ENCODE data around the gene ARHGAP20. TPM values are rescaled to one million over a fixed set of nuclear protein-coding genes. Genes with fewer than 3 reads are reported as not detected.

ARHGAP20 gene
- total RNA-seq, 1 experiment from 2014 or later, result 0.04 TPM

DNA sequence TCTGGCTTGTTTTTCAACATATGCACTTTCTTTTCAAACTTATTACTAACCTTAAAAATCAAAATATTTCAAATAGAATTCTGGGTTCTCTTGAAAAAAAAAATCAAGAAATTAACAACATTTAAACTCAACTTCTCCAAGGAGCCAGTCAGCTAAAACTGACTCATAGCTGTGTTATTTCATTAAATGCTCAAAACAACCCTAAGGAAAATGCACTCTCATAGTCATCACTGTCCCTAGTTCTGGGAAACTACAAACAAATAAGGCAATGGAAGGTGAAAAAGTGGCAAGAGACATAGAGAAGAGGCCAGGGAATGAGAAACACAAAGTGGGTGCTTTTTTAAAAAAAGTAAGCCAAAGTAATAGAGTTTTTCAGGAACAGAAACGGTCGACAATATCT is 4.1 kb upstream of the ARHGAP20 start:
- H3K4me2 ChIP-seq (ENCODE audit: insufficient read depth, insufficient read length, low read length), result no peak overlapping the region
- H3K56ac ChIP-seq (ENCODE audit: insufficient read length, low read depth, low read length), result no peak overlapping the region
- Mint-ChIP-seq H3K36me3 (ENCODE audit: insufficient read depth in 1 of 3, low read depth in 3 of 3) (no peaks in the 10 kb centered on the region), H3K4me1 (peaks cover 7% of the 10 kb centered on the region in 2 experiments), H3K4me3 (no peak overlapping the region), H3K9me3 (no peaks in the 10 kb centered on the region), H3K27me3 (ENCODE audit: low read depth) (peaks cover 8% of the 10 kb centered on the region), H3K27ac (no peak overlapping the region)
- H2BK20ac ChIP-seq (ENCODE audit: low read depth, low read length, poor library complexity, severe bottlenecking), result no peak overlapping the region
- H4K20me1 ChIP-seq (ENCODE audit: control insufficient read depth, insufficient read depth, insufficient read length), result no peaks in the 10 kb centered on the region
- no peak overlapping the region for H2BK15ac ChIP-seq (ENCODE audit: low read depth, low read length)
- no peak overlapping the region for H2AK5ac ChIP-seq (ENCODE audit: insufficient read length, low read length)
- H3K27me3 ChIP-seq (ENCODE audit: insufficient read depth, low read length), result peaks cover 17% of the 10 kb centered on the region; the same call in 1 of the 2 replicates
- H4K5ac ChIP-seq (ENCODE audit: insufficient read length, low read depth, low read length), result no peak overlapping the region
- H3K27ac ChIP-seq (ENCODE audit: insufficient read length, low read depth, low read length), result no peak overlapping the region
- H3K14ac ChIP-seq (ENCODE audit: insufficient read depth, low read length), result no peak overlapping the region
- TF ChIP-seq CTCF (conservative IDR thresholded peaks at IDR 0.05), result no peak
- H2BK120ac ChIP-seq (ENCODE audit: low read depth, low read length, poor library complexity, severe bottlenecking), result no peak overlapping the region
- H2BK5ac ChIP-seq (ENCODE audit: insufficient read length, low read length), result no peak overlapping the region
- no peak overlapping the region for H3K23ac ChIP-seq (ENCODE audit: insufficient read length, low read depth, low read length)
- H3T11ph ChIP-seq (ENCODE audit: low read length), result no peak overlapping the region
- H3K9me3 ChIP-seq (ENCODE audit: control insufficient read depth, low read depth, low read length), result no peaks in the 10 kb centered on the region
- H3K4ac ChIP-seq (ENCODE audit: low read depth, low read length), result no peak overlapping the region
- H3K79me2 ChIP-seq (ENCODE audit: insufficient read depth, low read length), result no peaks in the 10 kb centered on the region
- H4K8ac ChIP-seq (replicated peaks; ENCODE audit: insufficient read length, low read depth, low read length), result no peak overlapping the region
- DNase-seq, result no peak
- H4K91ac ChIP-seq (ENCODE audit: insufficient read length, low read depth, low read length), result no peak overlapping the region
- no peak overlapping the region for H2AFZ ChIP-seq (ENCODE audit: low read length)
- H2BK12ac ChIP-seq (ENCODE audit: insufficient read length, low read depth, low read length), result no peak overlapping the region
- peaks cover 16% of the 10 kb centered on the region for H3K23me2 ChIP-seq (ENCODE audit: insufficient read length, low read depth, low read length, poor library complexity, severe bottlenecking)
- H3K4me1 ChIP-seq (ENCODE audit: insufficient read depth, low read length), result no peaks in the 10 kb centered on the region
- no peaks in the 10 kb centered on the region for H3K79me1 ChIP-seq (ENCODE audit: insufficient read depth, low read depth, low read length, poor library complexity, severe bottlenecking)
- no peak overlapping the region for H3K18ac ChIP-seq (ENCODE audit: insufficient read length, low read depth, low read length)
- WGBS (ENCODE audit: extremely low coverage, insufficient read length, low lambda C conversion rate), result no CpG with 5 or more reads among the region's 2 CpGs
- no peak overlapping the region for H3K9ac ChIP-seq (ENCODE audit: extremely low read depth, insufficient read length, low read length)

All from H9 (cell line).